KOPT-K1 (cell line): Measurements from ENCODE around the gene KIDINS220.

Experiments
- H3K27ac ChIP-seq: fragments of 200-600 bp; sonication (generic); 2 replicates; pipeline ENCODE4 v1.5.1; 2016; ENCODE audit warnings: antibody characterized with exemption, mild to moderate bottlenecking, low read depth, low read length; ENCODE audit not compliant: poor library complexity, severe bottlenecking
- H3K36me3 ChIP-seq: fragments of 200-600 bp; sonication (generic); 2 replicates; pipeline ENCODE4 v1.5.1; 2017; ENCODE audit warnings: antibody characterized with exemption, mild to moderate bottlenecking, low read length, moderate library complexity; ENCODE audit not compliant: insufficient read depth
- H3K9me3 ChIP-seq: fragments of 200-600 bp; sonication (generic); 2 replicates; pipeline ENCODE4 v1.5.1; 2017; ENCODE audit warnings: antibody characterized with exemption, low read length, mild to moderate bottlenecking; ENCODE audit not compliant: insufficient read depth, poor library complexity, severe bottlenecking

KIDINS220 gene

GRCh38 chr2:8685697-8686358 lies 151.6 kb downstream of the KIDINS220 start:
- H3K9me3 ChIP-seq = no peaks in the 10 kb centered on the region
- H3K36me3 ChIP-seq = no peaks in the 10 kb centered on the region
- H3K27ac ChIP-seq = no peak overlapping the region

- no peak overlapping the region for H3K27ac ChIP-seq
- H3K9me3 ChIP-seq = no peaks in the 10 kb centered on the region
- H3K36me3 ChIP-seq = no peaks in the 10 kb centered on the region
Measured at GRCh38 chr2:8684878-8685696, 152.3 kb downstream of the KIDINS220 start.

- H3K9me3 ChIP-seq = no peaks in the 10 kb centered on the region
- H3K27ac ChIP-seq = no peak overlapping the region
- H3K36me3 ChIP-seq = no peaks in the 10 kb centered on the region
Measured at GRCh38 chr2:8684540-8684877, 152.9 kb downstream of the KIDINS220 start.

- no peaks in the 10 kb centered on the region for H3K36me3 ChIP-seq
- H3K9me3 ChIP-seq = no peaks in the 10 kb centered on the region
- no peak overlapping the region for H3K27ac ChIP-seq
Measured at GRCh38 chr2:8682719-8683667, 154.4 kb downstream of the KIDINS220 start.

- H3K27ac ChIP-seq = no peak within 1 kb of the TSS
- no peaks in the 10 kb centered on the region for H3K36me3 ChIP-seq
Measured at GRCh38 chr2:8681786-8682692, 155.4 kb downstream of the KIDINS220 start, which contains the start of gene ID2. ID2 (plus strand) TSS chr2:8682056; CDS start chr2:8682166, 110 bp downstream.

GRCh38 chr2:8680822-8681760 lies 156.3 kb downstream of the KIDINS220 start:
- Histone ChIP-seq H3K36me3 (no peaks in the 10 kb centered on the region), H3K9me3 (peaks cover 6% of the 10 kb centered on the region), H3K27ac (no peak overlapping the region)

More at GRCh38 chr2:8681786-8682692, 155.4 kb downstream of the KIDINS220 start, which contains the start of gene ID2:
- H3K9me3 ChIP-seq = no peaks in the 10 kb centered on the region

- Histone ChIP-seq H3K36me3 (no peaks in the 10 kb centered on the region), H3K27ac (no peak overlapping the region), H3K9me3 (peaks cover 16% of the 10 kb centered on the region)
Measured at GRCh38 chr2:8679827-8680731, 157.3 kb downstream of the KIDINS220 start.

GRCh38 chr2:8679567-8679826 lies 157.9 kb downstream of the KIDINS220 start:
- no peaks in the 10 kb centered on the region for H3K36me3 ChIP-seq
- no peak overlapping the region for H3K27ac ChIP-seq
- H3K9me3 ChIP-seq = peaks cover 22% of the 10 kb centered on the region
